Adipose tissue (tissue), 3 donors: ENCODE measurements around the gene CUTA. TPM values are rescaled to one million over a fixed set of nuclear protein-coding genes. Genes with fewer than 3 reads are reported as not detected.

Experiments
- H3K27ac ChIP-seq: one replicate; pipeline ENCODE4 v1.5.1; 2013; ENCODE audit warnings: low read depth, low read length
- WGBS, 3 donors: extraction: QIAGEN DNeasy Blood & Tissue Kit; methylation state at CpG; one replicate each; pipeline ENCODE4 v1.1.7; 2013; 5-methylcytosine and 5-hydroxymethylcytosine counted together
- polyA plus RNA-seq, 3 donors: library from polyadenylated mRNA; stranded (reverse); fragments of 200-250 nt; gene quantifications; one replicate each; pipeline ENCODE4 v1.2.3, GENCODE V29; 2013
- donor health status: healthy with polysubstance abuse.
- donor health status: Bipolar disorder and iron deficiency.
- donor health status: healthy.

CUTA gene
- polyA plus RNA-seq, 3 donors = 123 to 153 (median 148) TPM

DNA sequence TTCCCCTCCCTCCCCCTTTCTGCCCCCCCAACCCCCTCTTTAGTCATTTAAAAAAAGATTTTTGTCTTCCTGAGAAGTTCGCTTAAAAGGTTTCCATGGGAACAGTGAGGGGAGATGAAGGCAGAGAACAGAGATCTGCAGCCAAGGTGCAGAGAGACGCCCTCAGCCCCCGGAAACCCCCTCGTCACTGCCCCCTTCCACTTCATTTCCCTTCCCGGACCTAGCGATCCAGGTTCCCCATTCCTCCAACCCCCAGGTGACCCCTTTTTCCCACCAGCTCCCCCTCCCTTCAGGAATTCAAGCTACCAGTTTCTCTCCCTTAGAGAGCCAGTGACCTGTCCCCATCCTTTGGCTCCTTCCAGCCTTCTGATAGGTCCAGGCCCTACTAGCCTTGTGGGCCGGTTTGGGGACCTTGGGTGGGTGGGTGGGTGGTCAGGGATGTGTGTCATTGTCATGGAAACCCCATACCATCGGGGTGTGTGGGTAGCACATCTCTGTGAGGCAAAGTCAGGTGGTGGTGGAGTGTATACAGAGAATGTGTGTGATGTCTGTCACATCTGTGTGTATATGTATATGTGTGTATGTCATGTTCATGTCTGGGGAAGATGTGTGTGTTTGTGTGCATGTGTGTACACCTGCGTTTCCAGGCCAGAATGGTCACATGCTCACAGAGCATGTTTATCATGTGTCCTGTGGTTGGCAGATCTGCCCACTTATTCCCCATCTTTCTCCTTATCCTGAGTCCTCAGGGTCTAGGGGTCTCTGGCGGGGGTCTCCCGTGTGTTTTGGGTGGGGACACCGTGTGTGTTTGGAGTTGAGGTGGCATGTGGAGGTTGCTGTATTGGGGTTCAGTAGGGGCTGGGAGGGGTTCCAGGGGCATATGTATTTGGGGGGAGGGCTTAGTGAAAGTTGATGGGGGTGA is 8.9 kb upstream of the CUTA start:
- WGBS, 3 donors = 8 to 10% (median 8%) methylated on average over 12 of the region's 12 CpGs

DNA sequence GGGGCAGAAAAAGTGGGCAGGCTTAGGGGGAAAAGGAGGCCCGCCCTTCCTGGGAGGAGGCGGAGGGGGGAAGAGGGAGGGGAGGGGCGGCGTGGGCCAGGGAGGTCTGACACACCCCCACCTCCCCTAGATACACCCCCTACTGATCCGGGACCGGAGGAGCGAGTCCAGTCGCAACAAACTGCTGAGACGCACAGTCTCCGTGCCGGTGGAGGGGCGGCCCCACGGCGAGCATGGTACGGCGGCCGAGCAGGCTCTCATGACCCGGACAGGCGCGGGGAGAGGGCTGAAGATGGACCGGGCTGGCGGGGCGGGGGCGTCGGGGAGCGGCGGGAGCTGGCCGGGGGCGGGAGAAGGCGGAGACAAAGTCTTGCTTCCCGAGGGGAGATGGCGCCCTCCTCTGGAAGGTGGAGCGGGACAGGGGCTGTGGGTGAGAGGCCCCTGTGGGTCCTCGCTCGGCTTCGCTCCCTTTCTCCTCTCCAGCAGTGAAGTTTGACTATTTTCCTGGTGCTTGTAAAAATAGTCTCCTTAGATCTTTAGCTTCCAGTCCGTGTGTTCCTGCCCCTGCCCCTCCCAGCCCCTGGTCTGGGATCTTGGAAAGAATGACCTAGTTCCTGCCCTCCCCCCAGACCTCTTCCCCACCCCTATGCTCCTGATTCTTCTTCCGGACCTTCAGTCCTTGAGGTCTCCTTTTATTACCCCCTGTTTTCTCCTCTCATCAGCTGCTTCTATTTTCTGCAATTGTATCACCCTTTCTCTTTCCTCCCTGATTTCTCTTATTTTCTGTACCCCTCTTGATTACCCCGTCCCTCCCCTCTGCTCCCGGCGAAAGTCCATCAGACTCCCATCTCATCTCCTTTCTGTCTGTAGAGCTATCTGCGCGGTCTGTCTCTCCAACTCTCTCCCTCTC is 8.0 kb upstream of the CUTA start:
- peak overlapping the region; percentile 86 for H3K27ac ChIP-seq
- WGBS, 3 donors = 0 to 3% (median 1%) methylated on average over 29 to 43 of the region's 43 CpGs

More for the DNA sequence above, 8.9 kb upstream of the CUTA start:
- no peak overlapping the region for H3K27ac ChIP-seq

DNA sequence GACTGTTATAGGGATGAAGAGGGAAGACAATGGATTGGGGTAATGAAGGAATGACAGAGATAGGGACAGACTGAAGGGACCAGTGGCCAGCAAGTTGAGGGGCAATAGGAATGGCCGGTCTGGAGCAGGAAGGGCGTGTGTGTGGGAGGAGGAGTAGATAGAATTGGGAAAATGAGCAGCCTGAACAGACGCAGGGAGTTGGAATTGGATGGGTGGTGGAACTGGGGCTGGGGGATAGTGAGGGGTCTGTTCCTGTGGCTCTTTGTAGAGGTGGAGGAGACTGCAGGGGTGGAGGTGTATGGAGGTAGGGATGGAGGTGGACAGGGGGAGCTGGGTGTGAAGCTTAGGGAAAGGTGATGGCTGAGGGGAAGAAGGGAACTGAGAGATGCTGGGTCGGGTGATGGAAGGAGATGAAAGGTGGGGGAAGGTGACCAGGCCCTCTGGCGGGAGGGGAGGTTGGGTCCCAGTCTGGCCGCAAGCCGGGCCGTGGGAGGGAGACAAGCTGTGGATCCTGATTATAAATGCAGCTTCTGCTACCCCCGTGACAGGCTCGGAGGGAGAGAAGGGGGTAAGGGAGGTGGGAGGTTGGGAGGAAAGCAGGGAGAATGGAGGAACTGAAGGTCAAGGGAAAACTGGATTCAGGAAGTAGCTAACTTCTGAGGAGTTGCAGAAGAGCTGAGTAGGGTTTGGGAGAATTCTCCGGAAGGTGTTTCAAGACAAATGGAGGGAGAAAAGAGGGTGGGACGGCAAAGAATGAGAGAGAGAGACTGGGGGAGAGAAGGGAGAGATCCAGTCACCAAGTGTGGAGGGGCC is 7.2 kb upstream of the CUTA start:
- WGBS, 3 donors = 12 to 18% (median 14%) methylated on average over 12 of the region's 12 CpGs

DNA sequence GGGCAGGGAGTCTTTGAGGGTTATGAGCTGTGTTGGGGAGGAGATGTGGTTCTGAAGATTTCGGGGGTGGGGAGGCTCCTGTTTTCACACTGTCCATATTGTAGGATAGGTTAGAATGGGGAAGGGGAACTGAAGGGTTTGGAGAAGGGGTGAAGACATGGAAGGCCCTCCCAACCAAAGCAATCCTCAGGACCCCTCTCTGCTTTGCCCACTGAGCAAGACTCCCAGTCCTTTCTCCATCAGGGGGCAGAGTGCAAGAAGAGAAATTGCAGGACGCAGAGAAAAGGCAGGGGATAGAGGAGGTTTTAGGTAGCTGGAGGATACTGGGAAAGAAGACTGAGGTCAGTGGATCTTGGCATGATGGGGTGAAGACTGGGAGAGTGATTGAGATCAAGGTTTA is 5.9 kb upstream of the CUTA start:
- H3K27ac ChIP-seq = no peak overlapping the region
- WGBS, 3 donors = 89 to 93% (median 92%) methylated on average over 2 of the region's 2 CpGs

More for the DNA sequence above, 7.2 kb upstream of the CUTA start:
- H3K27ac ChIP-seq = peak overlapping the region; percentile 86

DNA sequence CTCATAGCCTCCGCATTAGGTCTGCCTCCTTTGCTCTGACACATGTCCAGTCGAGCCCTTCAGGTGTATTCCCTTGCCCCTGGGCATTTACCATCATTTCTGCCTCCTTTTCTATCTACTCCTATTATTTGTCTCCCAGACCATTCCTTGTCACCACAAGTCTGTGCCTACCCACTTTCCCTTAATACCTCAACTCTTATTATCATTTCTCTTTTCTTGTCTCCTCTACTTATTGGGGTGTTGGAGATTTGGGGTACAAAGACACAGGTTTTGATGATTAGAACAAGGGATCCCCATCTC is 3.4 kb upstream of the CUTA start:
- H3K27ac ChIP-seq = no peak overlapping the region
- WGBS, 3 donors = 82 to 87% (median 86%) methylated on average over 2 of the region's 2 CpGs

DNA sequence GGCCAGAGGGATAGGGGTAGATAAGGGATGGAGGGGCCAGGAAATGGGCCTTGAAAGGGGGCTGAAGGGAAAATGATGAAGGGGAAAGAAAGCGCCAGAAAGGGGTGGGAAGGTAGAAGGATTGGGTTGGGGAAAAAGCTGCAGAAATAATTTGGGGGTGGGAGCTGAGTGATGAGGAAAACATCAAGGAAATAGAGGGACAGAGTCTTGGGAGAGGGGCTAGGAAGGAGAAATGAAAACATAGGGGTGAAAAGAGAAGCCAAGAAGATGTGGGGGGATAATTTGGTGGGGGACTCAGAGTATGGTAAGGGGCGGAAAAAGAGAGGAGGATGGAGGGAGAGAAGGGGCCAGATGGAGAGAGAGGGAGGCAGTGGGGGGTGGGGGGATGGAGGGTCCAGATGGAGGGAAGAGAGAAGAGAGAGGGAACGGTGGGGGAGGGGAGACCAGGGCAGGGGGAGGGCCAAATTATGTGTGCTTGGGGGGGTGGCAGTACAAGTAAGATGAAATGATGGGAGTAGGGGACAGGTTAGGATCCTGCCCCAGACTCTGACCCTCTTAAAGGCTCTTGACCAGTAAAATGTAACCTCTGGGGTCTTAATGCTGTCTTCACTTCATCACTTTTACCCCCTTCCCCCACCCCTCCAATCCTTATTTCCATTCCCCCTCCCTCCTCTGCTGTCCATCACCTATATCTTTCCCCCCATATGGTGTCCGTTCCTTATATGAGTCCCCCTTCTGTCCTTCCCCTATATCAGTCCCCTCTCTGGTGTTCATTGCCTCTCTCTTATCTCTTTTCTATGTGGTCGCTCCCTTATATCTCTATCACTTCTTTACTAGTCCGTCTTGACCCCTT is 2.8 kb upstream of the CUTA start:
- peak overlapping the region; percentile 10 for H3K27ac ChIP-seq

DNA sequence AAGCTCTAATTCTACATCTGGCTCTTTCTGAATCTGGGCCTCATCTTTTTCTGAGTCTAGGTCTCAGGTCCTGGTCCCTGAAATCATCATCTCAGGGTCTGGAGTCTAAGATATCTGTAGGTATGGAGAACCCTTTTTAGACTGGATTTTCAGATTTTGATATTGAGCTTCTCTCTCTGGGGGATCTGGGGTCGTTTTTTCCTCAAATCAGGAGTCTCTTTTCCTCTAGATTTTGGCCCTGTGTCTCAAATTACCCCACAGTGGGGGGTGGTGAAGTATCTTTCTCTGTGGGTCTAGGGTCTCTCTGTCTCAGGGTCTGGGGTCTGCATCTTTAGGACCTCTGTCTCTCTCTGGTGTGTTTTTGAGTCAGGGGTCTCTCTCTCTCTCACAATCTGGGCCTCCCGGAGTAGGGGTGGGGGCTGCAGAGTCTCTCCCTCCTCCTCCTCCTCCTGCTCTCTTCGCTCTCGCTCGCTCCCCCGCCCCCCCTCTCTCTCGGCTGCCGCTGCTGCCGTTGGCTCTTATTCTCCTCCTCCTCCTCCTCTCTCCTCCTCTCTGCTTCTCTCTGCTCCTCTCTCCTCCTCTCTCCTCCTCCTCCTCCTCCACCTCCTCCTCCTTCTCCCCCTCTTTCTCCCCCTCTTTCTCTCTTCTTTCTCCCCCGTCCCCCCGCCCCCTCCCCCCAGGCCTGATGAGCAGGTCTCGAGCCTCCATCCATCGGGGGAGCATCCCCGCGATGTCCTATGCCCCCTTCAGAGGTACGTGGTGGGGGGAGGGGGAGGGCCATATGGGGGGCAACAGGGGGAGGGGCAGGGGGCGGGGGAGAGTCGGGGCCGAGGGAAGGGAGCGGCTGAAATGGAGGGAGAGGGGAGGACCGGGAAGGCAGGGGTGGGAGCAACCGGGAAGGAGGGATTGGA is 1.9 kb upstream of the CUTA start, which contains the start of gene SYNGAP1:
SYNGAP1 (plus strand) TSS at position 486 of the 911 bp plus-strand sequence; CDS start at position 686, 200 bp downstream.
- WGBS, 3 donors = 3 to 7% (median 5%) methylated on average over 19 to 22 of the region's 22 CpGs
- H3K27ac ChIP-seq = peak within 1 kb of the TSS; percentile 19

More for the DNA sequence above, 2.8 kb upstream of the CUTA start:
- 54 to 69% (median 61%) methylated on average over 6 of the region's 6 CpGs for WGBS, 3 donors

DNA sequence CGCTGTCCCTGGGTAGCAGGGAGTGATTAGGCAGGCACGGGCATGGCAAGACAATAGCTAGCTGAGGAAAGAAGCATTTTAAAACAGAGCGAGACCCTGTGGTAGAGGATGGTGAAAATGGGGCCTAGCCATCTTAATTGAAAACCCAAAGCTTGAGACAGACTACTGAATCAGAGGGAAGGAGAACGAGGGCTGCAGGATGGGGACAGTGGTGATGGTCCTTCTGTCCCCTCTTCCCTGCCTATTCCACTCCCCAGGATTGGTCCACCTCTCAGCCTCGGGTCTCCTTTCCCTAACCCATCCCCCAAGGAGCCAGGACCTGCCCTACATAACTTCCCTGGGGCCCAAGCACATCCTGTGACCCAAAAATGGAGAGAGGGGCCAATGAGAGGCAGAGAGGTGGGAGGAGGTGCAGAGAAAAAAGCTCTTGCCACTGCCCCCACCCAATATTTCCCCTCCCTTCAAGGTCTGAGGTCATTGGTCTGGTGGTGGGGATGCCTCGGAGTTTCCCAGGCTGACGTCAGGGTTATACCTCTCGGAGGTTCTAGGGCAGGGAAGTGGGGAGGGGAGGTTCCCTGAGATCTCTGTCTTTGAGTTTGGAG is 884 bp upstream of the CUTA start:
- 42 to 47% (median 43%) methylated on average over 8 of the region's 8 CpGs for WGBS, 3 donors
- peak overlapping the region; percentile 75 for H3K27ac ChIP-seq

DNA sequence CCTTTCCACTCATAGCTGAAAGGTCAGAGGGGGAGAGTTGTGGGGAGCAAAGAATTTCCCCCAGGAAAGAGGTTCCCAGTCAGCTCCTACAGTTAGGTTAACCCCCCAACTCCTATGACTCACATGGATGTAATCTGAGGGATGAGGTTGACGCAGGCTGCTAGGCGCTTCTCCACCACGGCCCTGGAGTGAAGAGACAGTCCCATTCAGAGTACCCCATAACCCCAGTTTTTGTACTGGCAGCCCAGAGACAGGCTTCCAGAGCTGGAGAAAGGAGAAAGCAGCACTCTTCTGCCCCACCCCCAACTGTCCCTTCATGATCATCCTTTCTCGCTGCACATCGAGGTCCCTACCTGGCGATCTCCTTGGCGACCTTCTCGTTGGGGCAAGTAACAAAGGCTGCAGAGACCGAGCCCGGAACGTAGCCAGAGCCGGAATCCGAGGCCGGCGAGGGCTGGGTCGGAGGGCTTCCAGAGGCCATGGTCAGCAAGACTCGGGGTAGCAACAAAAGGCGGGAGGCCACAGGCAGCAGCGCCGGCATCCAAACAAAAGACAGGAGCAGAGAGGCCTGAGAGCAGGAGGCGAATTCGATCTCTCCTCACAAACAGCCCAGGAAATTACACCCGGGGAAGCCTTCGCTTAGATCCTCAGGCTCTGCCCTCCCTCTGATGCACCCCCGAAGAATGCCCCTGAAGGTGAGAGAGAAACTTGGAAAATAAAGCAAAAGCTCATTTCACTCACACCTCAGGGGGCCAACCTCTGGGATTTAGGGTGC is 592 bp downstream of the CUTA start:
- WGBS, 3 donors = 1 to 3% (median 3%) methylated on average over 25 of the region's 25 CpGs
- H3K27ac ChIP-seq = no peak overlapping the region

DNA sequence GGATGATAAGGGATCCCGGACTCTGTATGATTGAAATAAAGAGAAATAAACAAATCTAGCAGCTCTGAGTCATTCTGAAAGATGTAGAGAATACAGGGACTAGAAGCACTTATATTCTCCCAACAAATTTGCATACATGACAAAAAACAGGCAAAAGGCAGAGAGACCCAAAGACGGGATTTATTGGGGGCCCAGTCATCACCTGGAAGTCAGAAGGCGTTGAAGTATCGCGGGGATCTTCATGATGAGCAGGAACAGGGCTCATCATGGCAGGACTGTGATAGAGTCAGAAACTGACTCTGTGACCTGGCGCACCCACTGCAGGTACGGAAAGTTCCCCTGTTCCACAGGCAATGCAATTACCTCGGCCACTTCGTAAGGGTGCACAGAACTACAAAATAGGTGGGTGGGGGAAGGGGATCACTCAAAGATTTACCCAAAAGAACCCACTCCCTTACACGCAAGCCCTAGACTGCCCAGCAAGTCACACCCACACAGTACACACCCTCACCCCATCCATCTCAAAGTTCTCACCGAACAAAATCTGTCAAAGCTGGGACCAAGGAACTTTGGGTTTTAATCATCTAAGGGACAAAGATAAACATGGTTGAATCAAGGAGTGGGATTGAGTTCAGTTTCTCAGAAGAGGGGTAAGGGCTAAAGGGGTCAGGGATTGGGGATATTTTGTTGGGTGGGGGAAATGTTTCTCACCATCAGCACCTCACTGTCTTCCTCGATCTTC is 1.4 kb downstream of the CUTA start:
- H3K27ac ChIP-seq = no peak overlapping the region
- WGBS, 3 donors = 51 to 65% (median 63%) methylated on average over 12 of the region's 12 CpGs

DNA sequence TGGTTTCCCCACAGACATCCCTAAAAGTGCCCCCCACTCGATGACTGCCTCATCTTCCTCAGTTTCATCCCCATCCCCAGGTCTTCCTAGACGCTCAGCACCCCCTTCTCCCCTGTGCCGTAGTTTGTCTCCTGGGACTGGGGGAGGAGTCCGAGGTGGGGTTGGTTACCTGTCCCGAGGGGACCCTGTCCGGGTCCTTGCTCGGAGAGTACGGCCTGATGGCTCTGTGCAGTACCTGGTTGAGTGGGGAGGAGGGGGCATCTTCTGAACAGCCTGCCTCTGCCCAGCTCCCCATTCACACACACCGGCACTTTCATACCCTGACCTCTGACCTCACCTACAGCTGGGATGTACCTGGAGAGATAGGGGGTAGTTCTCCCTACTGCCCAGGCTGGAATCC is 2.1 kb downstream of the CUTA start:
- H3K27ac ChIP-seq = no peak overlapping the region
- WGBS, 3 donors = 66 to 77% (median 68%) methylated on average over 9 of the region's 9 CpGs

DNA sequence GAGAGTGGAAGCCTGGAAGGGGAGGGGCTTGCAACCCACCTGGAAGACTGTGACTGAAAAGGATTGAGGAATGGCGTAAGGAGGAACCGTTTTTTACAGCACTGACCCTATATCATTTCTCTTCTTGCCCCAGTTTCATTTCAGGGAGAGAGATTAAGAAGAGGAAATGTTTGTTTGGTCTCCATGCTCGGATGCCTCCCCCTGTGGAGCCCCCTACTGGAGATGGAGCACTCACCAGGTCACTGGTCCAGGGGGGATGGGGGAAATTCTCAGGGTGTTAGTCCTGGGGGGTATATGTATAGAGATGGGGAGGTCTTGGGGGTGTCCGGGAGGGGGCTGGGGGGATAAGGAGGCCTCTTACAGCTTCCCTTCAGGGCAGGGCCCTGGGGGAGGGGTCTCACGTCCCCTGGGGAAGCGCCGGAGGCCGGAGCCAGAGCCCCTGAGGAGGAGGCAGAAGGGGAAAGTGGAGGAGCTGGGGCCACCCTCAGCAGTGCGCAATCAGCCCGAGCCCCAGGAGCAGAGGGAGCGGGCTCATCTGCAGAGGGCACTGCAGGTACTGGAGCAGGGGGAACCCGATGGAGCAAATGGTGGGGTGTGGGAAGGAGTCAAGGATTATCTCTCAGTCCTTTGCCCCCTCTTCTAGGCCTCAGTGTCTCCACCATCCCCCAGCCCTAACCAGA is 3.2 kb downstream of the CUTA start:
- no peak overlapping the region for H3K27ac ChIP-seq
- WGBS, 3 donors = 61 to 76% (median 71%) methylated on average over 8 to 12 of the region's 12 CpGs

DNA sequence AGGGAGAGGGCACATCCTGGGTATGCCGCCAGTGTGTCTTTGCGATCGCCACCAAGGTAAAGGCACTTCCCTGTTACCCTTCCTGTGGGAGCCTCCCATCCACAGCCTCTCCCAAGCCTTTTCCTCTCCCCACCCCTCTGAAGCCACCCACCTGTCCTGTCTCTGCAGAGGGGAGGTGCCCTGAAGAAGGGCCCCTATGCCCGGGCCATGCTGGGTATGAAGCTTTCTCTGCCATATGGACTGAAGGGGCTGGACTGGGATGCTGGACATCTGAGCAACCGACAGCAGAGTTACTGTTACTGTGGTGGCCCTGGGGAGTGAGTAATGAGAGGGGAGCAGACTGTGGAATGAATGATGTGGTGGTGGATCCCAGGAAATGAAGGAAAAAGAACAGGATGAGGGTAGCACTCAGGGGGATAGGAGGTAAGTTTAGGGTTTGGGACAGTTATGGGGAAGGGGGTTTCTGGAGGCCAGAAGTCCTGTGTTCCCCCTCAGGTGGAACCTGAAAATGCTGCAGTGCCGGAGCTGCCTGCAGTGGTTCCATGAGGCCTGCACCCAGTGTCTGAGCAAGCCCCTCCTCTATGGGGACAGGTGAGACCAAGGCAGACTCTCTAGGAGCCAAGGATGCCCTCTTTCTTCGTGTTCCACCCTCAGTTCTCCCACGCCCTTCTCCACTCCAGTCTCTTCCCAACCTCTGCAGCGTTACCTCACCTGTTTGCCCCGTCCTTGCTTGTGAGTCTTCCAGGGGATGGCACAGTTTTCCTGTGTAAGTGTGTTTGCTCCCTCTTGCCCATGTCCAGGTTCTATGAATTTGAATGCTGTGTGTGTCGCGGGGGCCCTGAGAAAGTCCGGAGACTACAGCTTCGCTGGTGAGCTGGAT is 4.4 kb downstream of the CUTA start:
- WGBS, 3 donors = 84 to 89% (median 86%) methylated on average over 14 of the region's 14 CpGs
- no peak overlapping the region for H3K27ac ChIP-seq
